ENCODE data around the gene CD63.

Gene CD63

GRCh38 chr12:55707841-55708694 lies 20.7 kb downstream of the CD63 start, which contains the start of gene ITGA7:
TSS of gene ITGA7 (minus strand) at chr12:55707904. CDS start at chr12:55707682, 222 bp downstream.
- peak in 1 of 2 donors; percentile 32 for DNase-seq (ENCODE audit: extremely low read depth in 1 of 2, low read depth in 1 of 2)

GRCh38 chr12:55707219-55707671 lies 21.6 kb downstream of the CD63 start:
- DNase-seq (ENCODE audit: extremely low read depth in 1 of 2, low read depth in 1 of 2): no peak

GRCh38 chr12:55706568-55707218 lies 22.1 kb downstream of the CD63 start:
- DNase-seq (ENCODE audit: extremely low read depth in 1 of 2, low read depth in 1 of 2): no peak

GRCh38 chr12:55705782-55706402 lies 22.9 kb downstream of the CD63 start:
- DNase-seq (ENCODE audit: extremely low read depth in 1 of 2, low read depth in 1 of 2): no peak

GRCh38 chr12:55704824-55705718 lies 23.7 kb downstream of the CD63 start:
- no peak for DNase-seq (ENCODE audit: extremely low read depth in 1 of 2, low read depth in 1 of 2)

- DNase-seq (ENCODE audit: extremely low read depth in 1 of 2, low read depth in 1 of 2): no peak
Observed at GRCh38 chr12:55703901-55704761, 24.7 kb downstream of the CD63 start.

- no peak for DNase-seq (ENCODE audit: extremely low read depth in 1 of 2, low read depth in 1 of 2)
Observed at GRCh38 chr12:55703288-55703687, 25.5 kb downstream of the CD63 start.

GRCh38 chr12:55702861-55703260 lies 25.9 kb downstream of the CD63 start:
- DNase-seq (ENCODE audit: extremely low read depth in 1 of 2, low read depth in 1 of 2): no peak

GRCh38 chr12:55700255-55701018 lies 28.4 kb downstream of the CD63 start:
- no peak for DNase-seq (ENCODE audit: extremely low read depth in 1 of 2, low read depth in 1 of 2)

GRCh38 chr12:55699471-55700055 lies 29.2 kb downstream of the CD63 start:
- DNase-seq (ENCODE audit: extremely low read depth in 1 of 2, low read depth in 1 of 2): no peak

GRCh38 chr12:55698965-55699364 lies 29.8 kb downstream of the CD63 start:
- no peak for DNase-seq (ENCODE audit: extremely low read depth in 1 of 2, low read depth in 1 of 2)

- DNase-seq (ENCODE audit: extremely low read depth in 1 of 2, low read depth in 1 of 2): no peak
Observed at GRCh38 chr12:55698241-55698955, 30.4 kb downstream of the CD63 start.

GRCh38 chr12:55697686-55698085 lies 31.1 kb downstream of the CD63 start:
- no peak for DNase-seq (ENCODE audit: extremely low read depth in 1 of 2, low read depth in 1 of 2)

- DNase-seq (ENCODE audit: extremely low read depth in 1 of 2, low read depth in 1 of 2): no peak
Observed at GRCh38 chr12:55696796-55697462, 31.9 kb downstream of the CD63 start.

- DNase-seq (ENCODE audit: extremely low read depth in 1 of 2, low read depth in 1 of 2): no peak
Observed at GRCh38 chr12:55696141-55696540, 32.7 kb downstream of the CD63 start.

- DNase-seq (ENCODE audit: extremely low read depth in 1 of 2, low read depth in 1 of 2): no peak
Observed at GRCh38 chr12:55695349-55695748, 33.5 kb downstream of the CD63 start.

- DNase-seq (ENCODE audit: extremely low read depth in 1 of 2, low read depth in 1 of 2): no peak
Observed at GRCh38 chr12:55694651-55695050, 34.2 kb downstream of the CD63 start.

- DNase-seq (ENCODE audit: extremely low read depth in 1 of 2, low read depth in 1 of 2): no peak
Observed at GRCh38 chr12:55694188-55694515, 34.7 kb downstream of the CD63 start.

Data from stimulated activated CD8-positive, alpha-beta memory T cell treated with anti-CD3 and anti-CD28 coated beads, Interleukin-7, amount 100 ng/mL, for 48 hours (primary cell).